ENCODE results near the gene MTNR1A.
"Not testable (repeated sequence)": the region's sequence is repeated elsewhere in the genome, so short reads cannot be mapped to it uniquely, and the experiment has no call there.

Gene MTNR1A

DNA sequence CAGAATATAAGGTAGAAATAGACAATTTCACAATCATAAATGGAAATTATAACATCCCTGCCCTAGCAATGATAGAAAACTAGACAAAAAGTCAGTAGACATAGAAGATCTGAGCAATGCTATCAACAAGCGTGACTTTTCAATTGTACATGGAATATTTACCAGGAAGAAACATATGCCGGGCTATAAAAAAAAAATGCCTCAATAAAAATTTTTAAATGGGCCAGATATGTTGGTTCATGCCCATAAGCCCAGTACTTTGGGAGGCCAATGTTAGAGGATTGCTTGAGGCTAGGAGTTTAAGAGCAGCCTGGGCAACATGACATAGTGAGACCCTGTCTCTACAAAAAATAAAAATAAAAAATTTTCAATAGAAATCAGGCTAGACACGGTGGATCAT is 5.3 kb upstream of the MTNR1A start:
- no peak for DNase-seq

DNA sequence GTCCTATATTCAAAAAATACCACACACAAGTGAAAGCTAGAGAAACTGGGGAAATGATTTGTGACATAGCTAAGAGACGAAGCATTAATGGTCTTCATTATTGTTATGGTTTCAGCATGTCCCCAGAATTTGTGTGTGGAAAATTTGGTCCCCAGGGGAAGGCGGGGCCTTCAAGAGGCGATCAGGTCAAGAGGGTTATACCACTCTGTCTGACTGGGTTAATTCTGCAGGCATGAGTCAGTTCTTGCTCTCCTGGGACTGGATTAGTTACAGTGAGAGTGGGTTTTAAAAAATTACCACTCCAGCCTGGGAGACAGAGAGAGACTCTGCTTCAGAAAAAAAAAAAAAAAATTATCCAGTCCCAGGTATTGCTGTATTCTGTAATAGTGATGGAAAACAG is 2.1 kb upstream of the MTNR1A start:
- DNase-seq, result no peak

DNA sequence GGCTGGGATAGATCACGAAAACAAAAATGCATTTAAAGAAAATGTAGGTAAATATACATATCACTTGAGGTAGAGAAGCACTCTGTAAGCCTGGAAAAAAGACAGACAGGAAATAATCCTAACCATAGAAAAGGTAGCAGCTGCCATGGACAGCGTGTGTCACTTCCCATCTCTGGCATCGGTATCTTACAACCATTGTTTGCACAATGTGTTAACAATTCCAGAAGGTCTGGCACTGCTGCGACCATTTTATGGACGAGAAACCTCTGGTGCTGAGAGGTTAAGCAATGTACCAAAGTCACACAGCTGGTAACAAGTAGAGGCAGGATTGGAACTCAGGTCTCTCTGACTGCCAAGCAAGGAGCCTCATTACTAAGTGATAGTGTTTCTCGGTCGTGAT is 1.7 kb upstream of the MTNR1A start:
- no peak for DNase-seq

DNA sequence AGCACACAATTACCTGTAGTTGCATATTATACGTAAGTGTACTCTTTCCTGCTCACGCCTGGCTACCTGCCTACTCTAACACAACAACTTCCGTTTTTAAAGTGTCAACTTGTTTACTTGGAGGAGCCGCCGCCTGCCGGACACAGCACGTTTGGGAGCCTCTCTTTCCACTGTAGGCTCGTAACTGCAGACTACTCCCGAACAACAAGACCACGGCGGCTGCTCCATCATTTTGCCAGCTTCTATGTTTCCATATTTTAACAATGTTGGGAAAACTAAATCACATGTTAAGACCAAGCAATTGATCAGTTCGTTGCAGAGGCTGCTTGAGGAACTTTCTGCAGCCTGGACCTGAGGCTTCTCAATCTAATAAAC is 841 bp downstream of the MTNR1A start:
- DNase-seq, result no peak

DNA sequence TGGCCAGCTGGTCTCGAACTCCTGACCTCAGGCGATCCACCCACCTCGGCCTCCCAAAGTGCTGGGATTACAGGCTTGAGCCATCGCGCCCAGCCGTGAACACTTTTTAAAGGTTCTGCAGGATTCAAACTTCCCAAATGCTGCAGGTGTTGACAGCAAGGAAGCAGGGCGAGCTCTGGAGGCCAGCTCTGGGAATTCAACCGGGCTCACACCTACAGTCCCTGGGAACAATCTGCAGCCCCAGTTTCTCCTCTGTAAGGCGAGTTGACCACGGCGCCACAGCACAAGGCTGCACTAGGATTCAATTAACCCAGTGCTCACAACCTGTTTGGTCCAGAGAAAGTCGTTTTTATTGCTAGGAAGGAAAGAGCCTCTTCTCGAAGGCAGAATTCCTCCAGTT is 1.6 kb downstream of the MTNR1A start:
- no peak for DNase-seq

DNA sequence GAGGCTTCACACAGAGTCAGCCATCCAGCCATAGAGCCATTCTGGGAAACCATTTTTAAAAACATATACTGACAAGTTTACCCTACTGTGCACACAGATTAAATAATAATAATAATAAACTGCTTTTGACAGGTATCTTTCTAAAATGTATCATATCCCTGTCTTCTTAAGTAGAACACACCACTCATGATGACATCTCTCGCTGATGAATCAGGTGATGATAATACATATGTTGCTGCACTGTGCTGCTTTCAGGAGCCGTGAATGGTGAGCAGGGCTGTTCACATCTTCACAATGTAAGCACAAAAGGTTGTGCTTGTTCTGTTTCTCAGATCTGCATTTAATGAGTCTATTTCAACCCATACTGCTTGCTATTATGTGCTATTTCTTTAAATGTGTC is 3.5 kb downstream of the MTNR1A start:
- DNase-seq, result no peak

DNA sequence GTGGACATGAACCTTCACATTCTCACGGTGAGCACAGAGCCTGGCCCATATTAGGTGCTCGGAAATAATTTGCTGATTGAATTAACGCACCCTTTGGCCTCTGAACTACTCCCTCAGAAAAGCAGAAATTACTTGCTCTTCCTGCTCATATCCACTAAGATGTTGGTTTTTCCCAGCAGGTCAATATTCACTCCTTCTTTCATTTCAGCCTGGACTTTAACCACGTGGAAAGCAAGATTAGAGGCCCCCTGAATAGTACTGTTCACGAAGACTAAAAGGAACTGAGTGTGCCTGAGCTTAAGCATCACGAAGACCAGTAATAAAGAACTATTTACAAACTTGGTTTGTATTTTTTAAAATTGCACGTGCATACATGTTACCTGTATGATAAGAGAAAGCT is 9.9 kb downstream of the MTNR1A start:
- DNase-seq, result no peak

DNA sequence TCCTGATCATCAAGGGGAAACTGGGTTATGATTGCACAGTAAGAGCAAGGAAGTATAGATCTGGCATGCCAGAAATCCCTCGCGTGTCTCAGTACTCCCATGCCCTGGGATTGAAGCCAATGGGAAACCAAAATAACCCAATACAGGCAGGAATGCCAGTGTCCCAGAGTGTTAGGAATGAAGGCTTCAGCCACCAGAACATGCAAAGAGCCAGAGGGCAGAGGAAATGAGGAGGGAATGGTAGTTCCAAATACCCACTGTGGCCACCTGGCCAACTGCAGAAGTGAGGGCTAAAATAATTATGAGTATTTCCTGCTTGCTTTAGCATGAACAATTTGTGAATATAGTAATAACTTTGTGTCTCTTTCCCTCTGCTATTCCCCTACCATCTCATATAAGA is 12.2 kb downstream of the MTNR1A start:
- DNase-seq, result no peak

DNA sequence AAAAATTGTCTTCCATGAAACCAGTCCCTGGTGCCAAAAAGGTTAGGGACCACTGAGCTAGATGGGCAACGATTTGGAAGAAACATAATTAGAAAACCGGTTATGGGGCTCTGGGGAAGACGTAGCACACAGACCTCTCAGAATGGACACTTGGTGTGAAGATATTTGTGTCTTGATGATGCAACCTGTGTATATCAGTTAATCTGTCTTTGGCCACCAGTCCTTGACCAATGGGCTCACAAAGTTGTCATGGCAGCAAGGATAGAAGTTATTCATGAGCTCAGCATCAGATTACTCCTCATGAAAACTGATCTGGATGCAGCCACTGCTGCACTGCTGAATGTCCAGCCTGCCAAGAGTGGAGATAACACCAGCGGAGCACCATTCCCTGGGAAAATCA is 13.6 kb downstream of the MTNR1A start:
- DNase-seq, result no peak

DNA sequence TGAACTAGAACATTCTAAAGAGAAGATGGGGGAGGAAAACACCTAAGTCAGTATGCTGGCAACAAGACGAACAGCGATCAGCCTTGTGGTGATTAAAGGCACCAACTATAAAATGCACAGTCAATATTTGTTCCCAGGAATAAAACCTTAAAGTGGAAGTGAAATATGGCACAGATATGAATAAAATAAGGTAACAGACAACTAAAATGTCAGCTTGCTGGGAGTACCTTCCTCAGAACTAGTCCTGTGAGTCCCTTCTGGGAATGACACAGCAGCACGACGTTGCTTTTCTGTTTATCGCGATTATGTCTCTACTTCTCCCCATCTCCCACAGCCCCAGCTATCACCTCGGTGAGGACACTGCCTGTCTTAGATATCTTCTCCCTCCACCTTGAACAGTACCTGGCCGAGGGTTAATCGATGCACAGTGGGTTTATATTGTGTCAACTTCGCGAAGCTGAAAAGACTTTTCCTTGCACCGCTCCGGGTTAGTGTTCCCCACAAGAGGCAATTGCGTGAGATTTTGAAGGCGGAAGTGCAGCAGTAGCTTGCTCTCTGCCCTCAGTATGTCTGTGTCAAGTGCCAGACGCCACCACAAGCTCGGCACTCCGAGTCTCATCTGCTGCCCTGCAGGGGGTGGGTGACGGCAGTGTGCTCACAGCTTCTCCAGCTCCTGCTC is 17.4 kb downstream of the MTNR1A start:
- DNase-seq, result no peak

DNA sequence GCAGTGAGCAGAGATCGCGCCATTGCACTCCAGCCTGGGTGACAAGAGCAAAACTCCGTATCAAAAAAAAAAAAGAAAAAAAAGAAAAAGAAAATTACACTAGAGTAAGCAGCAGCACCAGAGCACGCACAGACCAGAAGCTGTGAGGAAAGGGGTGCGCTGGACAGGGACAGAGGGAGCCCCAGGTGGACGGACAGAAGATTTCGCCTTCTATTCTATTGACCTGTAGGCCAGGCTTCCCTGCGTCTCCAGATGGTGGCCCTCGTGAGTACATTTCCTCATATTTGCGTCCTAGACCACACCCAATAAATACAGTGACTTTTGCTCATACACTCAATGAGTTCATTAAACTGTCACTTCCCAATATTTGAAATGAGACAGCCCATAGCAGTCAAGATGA is 19.1 kb downstream of the MTNR1A start:
- no peak for DNase-seq

DNA sequence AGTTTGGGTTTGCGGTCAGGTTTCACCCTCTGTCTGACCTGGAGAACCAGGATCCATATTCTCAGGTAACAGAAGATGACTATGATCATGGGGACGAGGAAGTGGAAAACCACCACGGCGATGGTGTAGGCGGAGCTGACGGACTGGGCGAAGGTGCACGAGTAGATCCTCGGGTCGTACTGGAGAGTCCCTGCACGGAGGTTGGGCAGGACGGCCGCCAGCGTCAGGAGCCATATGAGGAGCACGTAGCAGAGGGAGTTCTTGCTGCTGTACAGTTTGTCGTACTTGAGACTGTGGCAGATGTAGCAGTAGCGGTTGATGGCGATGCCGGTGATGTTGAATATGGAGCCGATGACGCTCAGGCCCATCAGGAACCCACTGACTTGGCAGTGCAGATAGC is 21.3 kb downstream of the MTNR1A start:
- DNase-seq, result no peak

DNA sequence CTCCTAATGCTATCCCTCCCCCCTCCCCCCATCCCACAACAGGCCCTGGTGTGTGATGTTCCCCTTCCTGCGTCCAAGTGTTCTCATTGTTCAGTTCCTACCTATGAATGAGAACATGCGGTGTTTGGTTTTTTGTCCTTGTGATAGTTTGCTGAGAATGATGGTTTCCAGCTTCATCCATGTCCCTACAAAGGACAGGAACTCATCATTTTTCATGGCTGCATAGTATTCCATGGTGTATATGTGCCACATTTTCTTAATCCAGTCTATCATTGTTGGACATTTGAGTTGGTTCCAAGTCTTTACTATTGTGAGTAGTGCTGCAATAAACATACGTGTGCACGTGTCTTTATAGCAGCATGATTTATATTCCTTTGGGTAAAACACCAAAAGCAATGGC is 31.4 kb downstream of the MTNR1A start:
- DNase-seq, result not testable (repeated sequence)

DNA sequence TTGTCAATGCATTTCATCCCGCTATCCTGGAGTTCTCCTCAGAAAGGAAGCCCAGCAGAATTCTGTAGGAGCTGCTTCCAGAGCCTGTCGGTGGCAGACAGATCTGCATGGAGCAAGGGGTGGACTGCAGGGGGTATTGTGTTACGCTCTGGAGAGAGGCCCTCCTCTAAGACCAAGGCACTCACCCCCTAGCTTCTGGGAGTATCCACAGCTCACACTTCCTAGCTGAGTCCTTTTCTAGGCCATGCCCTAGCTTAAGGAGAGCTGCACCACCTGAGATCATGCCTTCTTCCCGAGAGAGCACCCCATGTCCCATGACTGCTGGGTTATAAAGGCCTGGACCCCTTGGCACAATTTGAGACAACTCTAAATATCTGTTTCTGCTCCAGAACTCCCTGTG is 39.1 kb downstream of the MTNR1A start:
- no peak for DNase-seq

DNA sequence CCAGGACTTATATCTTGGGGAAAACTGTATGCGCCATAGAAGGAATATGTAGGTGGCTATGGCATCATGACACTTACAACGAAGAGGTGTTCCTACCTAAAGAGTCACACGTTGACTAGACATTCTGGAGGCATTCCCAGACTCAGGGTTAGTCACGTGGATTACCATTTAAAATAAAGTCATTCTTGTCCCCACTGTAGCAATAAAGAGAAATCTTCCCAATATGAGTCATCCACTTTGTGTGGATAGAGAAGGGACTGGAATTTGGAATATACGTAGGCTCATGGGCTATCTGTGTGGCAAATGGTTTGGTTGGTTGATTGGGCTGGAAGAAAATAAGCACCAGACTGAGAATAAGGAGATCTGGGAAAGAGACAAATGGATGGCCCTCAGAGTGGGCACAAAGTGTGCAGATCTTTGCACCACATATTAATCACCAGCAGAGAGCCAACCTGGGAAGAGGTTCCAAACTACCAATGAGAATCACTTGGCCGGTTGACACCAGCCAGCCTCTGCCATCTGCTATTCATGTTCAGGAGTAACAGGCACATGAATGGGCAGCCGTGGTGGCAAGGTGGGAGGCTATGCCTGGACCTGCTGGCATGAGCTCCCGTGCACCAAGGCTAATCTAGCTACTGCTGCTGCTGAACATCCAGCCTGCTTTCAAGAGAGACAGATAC is 41.0 kb downstream of the MTNR1A start:
- no peak for DNase-seq

DNA sequence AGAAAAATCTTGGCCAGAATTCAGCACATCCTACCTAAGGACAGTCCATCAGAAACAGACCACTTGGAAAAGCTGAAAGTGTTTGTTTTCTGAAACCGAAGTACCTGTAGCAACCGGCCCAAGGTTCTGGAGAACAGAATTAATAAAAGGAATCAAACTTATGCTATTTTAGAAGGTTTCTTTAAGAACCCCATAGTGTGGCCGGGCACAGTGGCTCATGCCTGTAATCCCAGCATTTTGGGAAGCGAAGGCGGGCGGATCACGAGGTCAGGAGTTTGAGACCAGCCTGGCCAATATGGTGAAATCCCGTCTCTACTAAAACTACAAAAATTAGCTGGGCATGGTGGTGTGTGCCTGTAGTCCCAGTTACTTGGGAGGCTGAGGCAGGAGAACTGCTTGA is 50.6 kb downstream of the MTNR1A start:
- not testable (repeated sequence) for DNase-seq

DNA sequence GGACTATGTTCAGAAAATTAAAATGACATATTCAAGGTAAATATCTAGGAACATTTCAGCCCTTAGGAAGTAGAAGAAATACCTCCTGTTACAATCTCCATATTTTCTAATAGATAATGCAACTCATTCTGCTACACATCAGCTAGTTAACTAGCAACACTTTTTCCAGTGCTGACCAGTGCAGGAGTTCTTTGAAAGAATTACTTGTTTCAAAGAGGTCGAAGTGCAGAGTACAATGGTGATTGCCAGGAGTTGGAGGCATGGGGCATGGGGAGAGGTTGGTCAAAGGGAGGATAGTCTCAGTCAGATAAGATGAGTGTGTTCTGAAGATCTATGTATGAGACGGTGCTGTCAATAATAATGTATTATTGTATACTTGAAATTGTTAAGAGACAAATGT is 53.1 kb downstream of the MTNR1A start:
- DNase-seq, result no peak

DNA sequence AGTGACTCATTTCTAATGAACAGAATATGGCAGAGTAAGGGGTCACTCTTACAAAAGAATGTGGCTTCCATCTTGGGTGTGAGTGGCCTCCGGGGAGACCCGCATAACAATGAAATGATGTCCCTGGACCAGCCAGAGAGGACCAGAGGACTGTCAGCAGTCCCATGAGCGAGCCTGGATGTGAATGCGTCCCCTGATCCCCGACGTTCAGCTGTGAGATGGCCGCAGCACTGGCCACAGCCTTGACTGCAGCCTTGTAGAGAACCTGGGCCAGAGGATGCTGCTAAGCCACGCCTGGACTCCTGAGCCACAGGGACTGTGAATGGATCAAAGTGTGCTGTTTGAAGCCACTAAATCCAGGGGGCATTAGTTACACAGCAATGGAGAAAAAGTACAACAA is 53.8 kb downstream of the MTNR1A start:
- DNase-seq, result no peak

DNA sequence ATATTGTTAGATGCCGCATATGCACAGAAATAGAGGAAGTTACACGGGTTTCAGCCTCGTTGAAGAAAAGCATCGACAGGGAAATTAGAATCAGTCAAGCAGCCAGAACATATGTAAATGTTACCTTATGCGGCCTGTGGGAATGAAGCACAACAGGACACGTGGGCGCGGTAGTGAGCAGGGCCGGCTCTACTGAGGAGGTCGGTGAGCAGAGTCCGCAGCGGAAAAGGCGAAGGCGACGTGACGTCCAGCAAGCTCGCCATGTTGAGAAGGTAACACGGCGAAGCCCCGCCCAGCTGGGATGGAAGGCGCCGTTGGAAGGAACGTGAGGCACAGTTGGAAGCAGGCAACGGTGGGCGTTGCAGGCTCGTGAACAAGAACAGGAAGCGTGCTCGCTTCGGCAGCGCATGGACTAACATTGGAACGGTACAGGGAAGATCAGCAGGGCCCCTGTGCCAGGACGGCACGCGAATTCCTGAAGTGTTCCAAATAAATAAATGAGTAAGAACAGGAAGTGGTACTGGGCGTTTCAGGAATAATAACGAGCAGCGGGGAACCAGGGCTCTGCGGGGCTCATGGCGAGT is 54.6 kb downstream of the MTNR1A start:
- no peak for DNase-seq

DNA sequence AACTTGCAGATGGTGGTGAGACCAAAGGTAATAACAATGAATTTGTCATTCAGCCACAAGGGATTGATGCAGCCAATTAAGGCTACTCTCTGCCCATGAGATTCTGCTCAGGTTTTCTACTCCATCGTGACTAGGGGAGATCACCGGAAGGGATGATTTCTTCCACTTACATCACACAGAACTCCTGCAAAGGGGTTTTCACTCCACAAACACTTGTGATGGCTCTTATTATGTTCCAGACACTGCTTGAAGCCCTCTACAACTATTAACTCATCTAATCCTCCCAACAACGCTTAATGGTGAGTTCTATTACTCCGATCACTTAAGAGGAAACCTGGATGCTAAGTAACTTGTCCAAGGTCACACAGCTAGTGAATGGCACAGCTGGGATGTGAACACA is 55.9 kb downstream of the MTNR1A start:
- DNase-seq, result no peak

DNA sequence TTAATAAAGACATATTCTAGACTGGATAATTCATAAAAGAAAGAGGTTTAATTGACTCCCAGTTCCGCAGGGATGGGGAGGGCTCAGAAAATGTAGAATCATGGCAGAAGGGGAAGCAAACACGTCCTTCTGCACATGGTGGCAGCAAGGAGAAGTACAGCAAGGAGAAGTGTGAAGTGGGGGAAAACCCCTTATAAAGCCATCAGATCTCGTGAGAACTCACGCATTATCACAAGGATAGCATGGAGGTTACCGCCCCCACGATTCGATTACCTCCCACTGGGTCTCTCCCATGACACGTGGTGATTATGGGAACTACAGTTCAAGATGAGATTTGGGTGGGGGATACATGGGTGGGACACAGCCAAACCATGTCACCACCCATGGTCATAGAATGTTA is 58.3 kb downstream of the MTNR1A start:
- DNase-seq, result no peak

DNA sequence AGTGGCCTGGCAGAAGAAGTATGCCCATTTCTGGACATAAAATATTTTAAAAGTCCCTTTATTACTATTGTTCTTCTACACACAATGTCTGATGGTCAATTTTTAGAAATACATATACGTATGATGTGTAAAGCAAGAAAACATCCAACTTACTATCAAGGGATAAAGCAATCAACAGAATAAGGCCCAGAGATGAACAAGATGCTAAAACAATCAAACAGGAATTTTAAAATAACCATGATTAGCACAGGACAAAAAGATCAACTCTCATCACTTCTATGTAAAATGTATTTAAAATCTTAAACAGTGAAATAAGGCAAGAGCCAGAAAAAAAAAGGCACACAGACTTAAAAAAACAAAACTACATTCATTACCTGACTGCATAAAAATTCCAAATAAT is 60.9 kb downstream of the MTNR1A start:
- DNase-seq, result no peak

DNA sequence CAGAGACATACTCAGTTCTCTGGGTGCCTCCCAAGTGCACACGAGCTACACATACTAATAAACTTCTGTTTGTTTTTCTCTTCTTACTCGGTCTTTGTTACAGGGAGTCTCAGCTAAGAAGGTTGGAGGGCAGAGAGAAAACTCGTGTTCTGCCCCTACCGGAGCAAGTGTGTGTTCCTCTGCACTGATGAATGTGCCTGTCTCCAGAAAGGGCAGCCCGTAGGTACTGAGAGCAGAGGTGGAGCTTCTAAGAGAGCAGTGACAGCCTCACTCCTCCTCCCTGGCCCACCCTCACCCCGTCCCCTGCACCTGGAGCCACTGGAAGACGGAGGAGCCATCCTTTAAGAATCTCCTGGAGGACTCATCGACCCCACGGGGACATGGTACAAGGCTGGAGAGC is 67.6 kb downstream of the MTNR1A start:
- no peak for DNase-seq

DNA sequence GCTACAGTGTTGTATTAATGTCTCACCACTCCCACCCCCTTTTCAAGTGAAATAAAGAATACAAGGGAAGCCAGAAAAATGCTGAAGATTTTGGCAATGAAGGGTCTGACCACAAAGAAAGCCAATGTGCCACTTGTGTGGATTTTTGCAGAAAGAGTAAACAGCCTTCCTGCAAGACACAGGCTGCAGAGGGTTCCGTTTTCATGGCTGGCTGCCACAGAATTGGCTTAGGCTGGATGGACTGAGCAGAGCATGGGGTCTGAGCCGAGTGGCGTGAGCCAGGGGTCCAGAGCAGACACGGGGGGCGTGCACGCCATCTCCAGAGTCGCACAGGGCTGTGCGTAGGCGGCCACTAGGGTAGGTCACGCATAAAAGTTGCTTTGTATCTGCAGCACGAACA is 69.2 kb downstream of the MTNR1A start:
- DNase-seq, result no peak

DNA sequence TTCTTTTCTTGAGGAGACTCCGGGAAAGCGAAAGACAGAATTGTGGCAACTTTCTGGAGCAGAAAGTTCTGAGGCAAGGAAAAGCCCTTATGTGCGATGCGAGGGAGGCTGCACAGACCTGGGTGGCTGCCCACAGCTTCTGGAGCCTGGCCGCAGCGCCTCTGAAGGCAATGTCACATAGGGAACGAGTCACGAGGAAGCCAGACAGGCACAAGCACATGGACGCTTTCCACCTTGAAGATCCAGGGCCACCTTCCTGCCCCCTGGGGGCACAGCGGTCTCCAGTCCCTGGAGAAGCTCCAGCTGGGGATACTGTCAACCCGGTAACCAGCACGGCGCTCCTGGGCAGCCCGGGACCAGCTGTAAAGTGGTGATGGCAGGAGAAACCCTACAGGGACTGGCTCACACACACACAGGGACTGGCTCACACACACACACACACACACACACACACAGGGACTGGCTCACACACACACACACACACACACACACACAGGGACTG is 69.8 kb downstream of the MTNR1A start:
- DNase-seq, result no peak
